Hematopoietic multipotent progenitor cell treated with erythropoietin and hydrocortisone succinate and interleukin-3 and kit ligand, for 4 days (in vitro differentiated cells): Measurements from ENCODE around the gene WNT8B.
A peak's percentile ranks its signal among the peaks of the same experiment; 100 is the strongest.

Experiments used
- DNase-seq: peaks from one replicate; pipeline ENCODE4 v3.0.0-alpha.2; 2015

The WNT8B gene

GRCh38 chr10:100519311-100520051, 56.7 kb downstream of the WNT8B start, which contains the start of gene SEC31B:
Gene SEC31B, minus strand, starts transcription at chr10:100519861. Its CDS starts 2,909 bp downstream, at chr10:100516952.
- no peak for DNase-seq

- no peak for DNase-seq
These were observed 58.0 kb downstream of the WNT8B start for GRCh38 chr10:100520811-100521210.

GRCh38 chr10:100522107-100522801, 59.4 kb downstream of the WNT8B start:
- no peak for DNase-seq

GRCh38 chr10:100522945-100523344, 60.1 kb downstream of the WNT8B start:
- no peak for DNase-seq

- no peak for DNase-seq
These were observed 61.4 kb downstream of the WNT8B start for GRCh38 chr10:100524206-100524605.

- no peak for DNase-seq
These were observed 61.8 kb downstream of the WNT8B start for GRCh38 chr10:100524638-100525037.

GRCh38 chr10:100528123-100528886, 65.5 kb downstream of the WNT8B start:
- DNase-seq = no peak

- DNase-seq = peak; percentile 39
These were observed 66.2 kb downstream of the WNT8B start for GRCh38 chr10:100528921-100529474.

- peak; percentile 94 for DNase-seq
These were observed 66.9 kb downstream of the WNT8B start, which contains the start of gene NDUFB8 for GRCh38 chr10:100529475-100530298. Gene NDUFB8, minus strand, starts transcription at chr10:100529871. Its CDS starts 20 bp downstream, at chr10:100529851.

- DNase-seq = peak; percentile 33
These were observed 69.0 kb downstream of the WNT8B start for GRCh38 chr10:100531761-100532160.
